C4-2B (cell line): ENCODE data around the gene EXOSC5.

Experiments used
- ZFX ChIP-seq: fragments of 450-650 bp; IDR thresholded peaks from 2 replicates; pipeline ENCODE4 v1.6.1; 2017
- TF ChIP-seq, protein P1 (sequence below): fragments of 450-650 bp; conservative IDR thresholded peaks from 2 replicates; pipeline ENCODE4 v1.5.1; 2017; ENCODE audit warnings: mild to moderate bottlenecking

- TF ChIP-seq, protein P1, sequence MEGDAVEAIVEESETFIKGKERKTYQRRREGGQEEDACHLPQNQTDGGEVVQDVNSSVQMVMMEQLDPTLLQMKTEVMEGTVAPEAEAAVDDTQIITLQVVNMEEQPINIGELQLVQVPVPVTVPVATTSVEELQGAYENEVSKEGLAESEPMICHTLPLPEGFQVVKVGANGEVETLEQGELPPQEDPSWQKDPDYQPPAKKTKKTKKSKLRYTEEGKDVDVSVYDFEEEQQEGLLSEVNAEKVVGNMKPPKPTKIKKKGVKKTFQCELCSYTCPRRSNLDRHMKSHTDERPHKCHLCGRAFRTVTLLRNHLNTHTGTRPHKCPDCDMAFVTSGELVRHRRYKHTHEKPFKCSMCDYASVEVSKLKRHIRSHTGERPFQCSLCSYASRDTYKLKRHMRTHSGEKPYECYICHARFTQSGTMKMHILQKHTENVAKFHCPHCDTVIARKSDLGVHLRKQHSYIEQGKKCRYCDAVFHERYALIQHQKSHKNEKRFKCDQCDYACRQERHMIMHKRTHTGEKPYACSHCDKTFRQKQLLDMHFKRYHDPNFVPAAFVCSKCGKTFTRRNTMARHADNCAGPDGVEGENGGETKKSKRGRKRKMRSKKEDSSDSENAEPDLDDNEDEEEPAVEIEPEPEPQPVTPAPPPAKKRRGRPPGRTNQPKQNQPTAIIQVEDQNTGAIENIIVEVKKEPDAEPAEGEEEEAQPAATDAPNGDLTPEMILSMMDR = no peak
- no peak for TF ChIP-seq ZFX
These were observed 16.8 kb upstream of the EXOSC5 start for GRCh38 chr19:41413947-41414346.
